ENCODE results near the gene RIT2. TPM values are rescaled to one million over a fixed set of nuclear protein-coding genes. Genes with fewer than 3 reads are reported as not detected.

The RIT2 gene
- total RNA-seq, 1 donor from 2014 or later: not detected

DNA sequence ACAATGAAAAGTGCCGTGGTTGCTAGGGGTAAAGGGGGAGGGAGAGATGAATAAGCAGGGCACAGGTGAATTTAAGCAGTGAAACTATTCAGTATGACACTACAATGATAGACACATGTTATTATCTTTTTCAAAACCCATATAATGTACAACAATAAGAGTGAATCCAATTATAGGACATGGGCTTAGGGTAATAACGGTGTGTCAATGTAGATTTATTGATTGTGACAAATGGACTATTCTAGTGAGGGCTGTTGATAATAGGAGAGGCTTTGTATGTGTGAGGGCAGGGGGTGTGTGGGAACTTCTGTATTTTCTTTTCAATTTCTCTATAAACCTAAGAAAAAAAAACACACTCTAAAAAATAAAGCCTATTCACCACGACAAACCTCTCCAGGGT is 223.8 kb downstream of the RIT2 start:
- no peak overlapping the region for H3K4me3 ChIP-seq (ENCODE audit: low read depth, low read length)
- no peak for DNase-seq (ENCODE audit: low read depth)

DNA sequence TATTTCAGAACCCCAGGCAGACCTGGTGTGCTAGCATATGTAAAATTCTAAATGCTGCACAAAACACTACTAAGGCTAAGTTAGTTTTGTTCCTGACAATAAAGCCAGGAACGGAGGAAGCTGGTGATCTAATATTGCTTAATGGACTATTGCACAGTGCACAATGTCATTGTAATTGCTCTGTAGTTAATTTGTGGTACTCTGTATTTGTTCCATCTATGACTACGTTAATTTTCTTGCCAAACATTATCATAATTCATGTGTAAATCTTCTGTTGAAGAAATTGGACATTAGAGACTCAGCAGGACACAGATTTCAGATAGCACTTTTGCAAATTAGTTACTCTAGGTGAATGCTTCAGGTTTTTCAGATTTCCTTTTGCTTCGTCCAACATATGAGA is 232.3 kb downstream of the RIT2 start:
- H3K4me3 ChIP-seq (ENCODE audit: low read depth, low read length): no peak overlapping the region
- no peak for DNase-seq (ENCODE audit: low read depth)
- H3K27me3 ChIP-seq (ENCODE audit: control insufficient read depth, insufficient read depth, low read length): no peaks in the 10 kb centered on the region
- TF ChIP-seq, protein P1, sequence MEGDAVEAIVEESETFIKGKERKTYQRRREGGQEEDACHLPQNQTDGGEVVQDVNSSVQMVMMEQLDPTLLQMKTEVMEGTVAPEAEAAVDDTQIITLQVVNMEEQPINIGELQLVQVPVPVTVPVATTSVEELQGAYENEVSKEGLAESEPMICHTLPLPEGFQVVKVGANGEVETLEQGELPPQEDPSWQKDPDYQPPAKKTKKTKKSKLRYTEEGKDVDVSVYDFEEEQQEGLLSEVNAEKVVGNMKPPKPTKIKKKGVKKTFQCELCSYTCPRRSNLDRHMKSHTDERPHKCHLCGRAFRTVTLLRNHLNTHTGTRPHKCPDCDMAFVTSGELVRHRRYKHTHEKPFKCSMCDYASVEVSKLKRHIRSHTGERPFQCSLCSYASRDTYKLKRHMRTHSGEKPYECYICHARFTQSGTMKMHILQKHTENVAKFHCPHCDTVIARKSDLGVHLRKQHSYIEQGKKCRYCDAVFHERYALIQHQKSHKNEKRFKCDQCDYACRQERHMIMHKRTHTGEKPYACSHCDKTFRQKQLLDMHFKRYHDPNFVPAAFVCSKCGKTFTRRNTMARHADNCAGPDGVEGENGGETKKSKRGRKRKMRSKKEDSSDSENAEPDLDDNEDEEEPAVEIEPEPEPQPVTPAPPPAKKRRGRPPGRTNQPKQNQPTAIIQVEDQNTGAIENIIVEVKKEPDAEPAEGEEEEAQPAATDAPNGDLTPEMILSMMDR (IDR thresholded peaks at IDR 0.05; ENCODE audit: insufficient read depth, low read length, poor library complexity, severe bottlenecking): no peak
- H3K36me3 ChIP-seq (ENCODE audit: control insufficient read depth, insufficient read depth, low read length): no peaks in the 10 kb centered on the region

More for the DNA sequence above, 223.8 kb downstream of the RIT2 start:
- H3K27me3 ChIP-seq (ENCODE audit: control insufficient read depth, insufficient read depth, low read length): no peaks in the 10 kb centered on the region
- TF ChIP-seq, protein P1 (IDR thresholded peaks at IDR 0.05; ENCODE audit: insufficient read depth, low read length, poor library complexity, severe bottlenecking): no peak
- no peaks in the 10 kb centered on the region for H3K36me3 ChIP-seq (ENCODE audit: control insufficient read depth, insufficient read depth, low read length)

DNA sequence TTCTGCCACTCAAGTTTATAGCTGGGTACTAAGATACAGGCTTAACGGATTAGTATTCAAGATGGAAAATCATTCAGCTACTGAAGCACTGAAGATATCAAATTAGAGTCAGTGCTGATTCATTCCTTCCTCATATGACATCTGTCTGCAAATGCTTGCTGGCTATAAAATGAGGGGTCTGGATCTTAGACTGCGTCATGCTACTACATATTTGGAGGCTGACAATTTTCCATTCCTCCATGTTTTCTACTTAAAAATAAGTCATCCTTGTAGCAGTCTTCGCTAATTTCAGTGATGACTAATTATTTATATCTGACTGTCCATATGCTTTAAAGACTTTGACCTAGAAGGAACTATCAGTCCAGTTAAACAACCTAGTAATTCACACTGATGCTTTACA is 233.4 kb downstream of the RIT2 start:
- no peaks in the 10 kb centered on the region for H3K36me3 ChIP-seq (ENCODE audit: control insufficient read depth, insufficient read depth, low read length)
- no peak for DNase-seq (ENCODE audit: low read depth)
- no peaks in the 10 kb centered on the region for H3K27me3 ChIP-seq (ENCODE audit: control insufficient read depth, insufficient read depth, low read length)
- TF ChIP-seq, protein P1 (IDR thresholded peaks at IDR 0.05; ENCODE audit: insufficient read depth, low read length, poor library complexity, severe bottlenecking): no peak
- no peak overlapping the region for H3K4me3 ChIP-seq (ENCODE audit: low read depth, low read length)

DNA sequence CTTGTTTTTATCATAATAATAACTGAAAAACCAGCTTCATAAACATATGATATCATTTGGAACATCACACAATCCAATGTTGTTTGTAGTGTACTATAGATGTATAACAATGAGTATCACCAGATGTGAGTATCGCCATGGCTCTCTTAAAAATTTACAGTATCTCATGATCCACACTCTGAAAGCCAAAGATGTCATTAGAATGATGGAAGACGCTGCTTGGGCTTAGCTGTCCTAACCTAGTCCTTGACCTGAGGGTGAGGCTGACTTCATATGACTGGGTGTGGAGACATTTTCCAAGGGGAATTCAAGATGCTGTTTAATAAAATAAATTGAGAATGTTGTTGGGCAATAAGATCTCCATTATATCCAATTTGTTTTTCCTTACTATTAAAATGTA is 242.6 kb downstream of the RIT2 start:
- Histone ChIP-seq H3K4me3 (ENCODE audit: low read depth, low read length) (no peak overlapping the region), H3K27me3 (ENCODE audit: control insufficient read depth, insufficient read depth, low read length) (no peaks in the 10 kb centered on the region), H3K36me3 (ENCODE audit: control insufficient read depth, insufficient read depth, low read length) (no peaks in the 10 kb centered on the region)
- TF ChIP-seq, protein P1 (IDR thresholded peaks at IDR 0.05; ENCODE audit: insufficient read depth, low read length, poor library complexity, severe bottlenecking): no peak
- no peak for DNase-seq (ENCODE audit: low read depth)

DNA sequence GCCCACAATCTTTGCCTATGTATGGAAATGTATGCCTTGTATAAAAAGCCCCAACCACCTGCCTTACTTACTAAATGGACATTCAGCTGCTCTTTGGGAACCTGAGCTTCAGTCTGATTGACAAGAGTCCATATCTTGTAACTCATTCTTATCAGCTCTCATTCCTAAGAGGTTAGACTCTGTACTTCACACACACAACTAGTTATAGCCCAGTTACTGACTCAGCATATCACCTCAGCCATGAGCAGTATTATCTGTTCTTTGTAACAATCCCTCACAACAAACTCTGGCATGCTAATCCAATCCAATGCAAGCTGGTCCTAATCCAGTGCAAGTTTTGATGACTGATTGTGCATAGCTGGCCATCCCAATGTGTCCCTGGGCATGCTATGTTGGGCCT is 250.6 kb downstream of the RIT2 start:
- DNase-seq (ENCODE audit: low read depth): no peak
- Histone ChIP-seq H3K36me3 (ENCODE audit: control insufficient read depth, insufficient read depth, low read length) (no peaks in the 10 kb centered on the region), H3K4me3 (ENCODE audit: low read depth, low read length) (no peak overlapping the region), H3K27me3 (ENCODE audit: control insufficient read depth, insufficient read depth, low read length) (no peaks in the 10 kb centered on the region)
- TF ChIP-seq, protein P1 (IDR thresholded peaks at IDR 0.05; ENCODE audit: insufficient read depth, low read length, poor library complexity, severe bottlenecking): no peak

DNA sequence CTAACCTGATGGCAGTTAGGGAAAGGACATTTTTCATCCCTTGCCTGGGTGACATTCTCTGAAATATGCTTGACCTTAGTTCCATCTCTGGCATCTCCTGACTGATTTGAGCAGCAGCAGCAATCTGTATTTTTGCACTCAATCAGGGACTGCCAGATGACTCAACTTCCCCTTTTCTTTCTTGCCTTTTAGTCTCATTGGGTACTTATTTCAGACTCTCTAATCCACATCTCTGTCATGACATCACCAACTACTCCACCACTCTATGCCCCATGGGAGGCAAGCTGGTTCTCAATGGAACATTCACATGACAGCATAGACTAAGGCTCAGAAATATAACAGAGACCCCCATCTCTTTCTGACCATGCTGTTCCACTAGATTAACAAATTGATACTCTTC is 254.2 kb downstream of the RIT2 start:
- TF ChIP-seq, protein P1 (IDR thresholded peaks at IDR 0.05; ENCODE audit: insufficient read depth, low read length, poor library complexity, severe bottlenecking): no peak
- no peaks in the 10 kb centered on the region for H3K27me3 ChIP-seq (ENCODE audit: control insufficient read depth, insufficient read depth, low read length)

More for the DNA sequence above, 254.2 kb downstream of the RIT2 start:
- Histone ChIP-seq H3K36me3 (ENCODE audit: control insufficient read depth, insufficient read depth, low read length) (no peaks in the 10 kb centered on the region), H3K4me3 (ENCODE audit: low read depth, low read length) (no peak overlapping the region)
- DNase-seq (ENCODE audit: low read depth): no peak
